Loucy (cell line): ENCODE measurements around the gene S1PR4.

Experiments used
- H2AFZ ChIP-seq: fragments of 200-600 bp; sonication (generic); 2 replicates; pipeline ENCODE4 v1.6.0; 2016; ENCODE audit warnings: antibody characterized with exemption, mild to moderate bottlenecking, low read length, moderate library complexity
- H3F3A ChIP-seq: fragments of 200-600 bp; 2 replicates; pipeline ENCODE4 v1.6.0; 2016; ENCODE audit warnings: antibody characterized with exemption, low read depth, mild to moderate bottlenecking
- H3K27me3 ChIP-seq: fragments of 200-600 bp; sonication (generic); 2 replicates; pipeline ENCODE4 v1.6.1; 2014; ENCODE audit warnings: low read length, mild to moderate bottlenecking; ENCODE audit not compliant: insufficient read depth, poor library complexity, severe bottlenecking
- H3K36me3 ChIP-seq: fragments of 200-600 bp; sonication (generic); 2 replicates; pipeline ENCODE4 v1.6.1; 2016; ENCODE audit warnings: low read length; ENCODE audit not compliant: insufficient read depth
- H3K4me1 ChIP-seq: fragments of 200-600 bp; sonication (generic); 2 replicates; pipeline ENCODE4 v1.5.1; 2014; ENCODE audit warnings: low read length, mild to moderate bottlenecking; ENCODE audit not compliant: insufficient read depth, poor library complexity, severe bottlenecking
- H3K4me2 ChIP-seq: fragments of 200-600 bp; sonication (generic); 2 replicates; pipeline ENCODE4 v1.6.0; 2014; ENCODE audit warnings: antibody characterized with exemption, low read length, low read depth, mild to moderate bottlenecking; ENCODE audit not compliant: poor library complexity, severe bottlenecking
- H3K4me3 ChIP-seq: fragments of 200-600 bp; sonication (generic); 2 replicates; pipeline ENCODE4 v1.5.1; 2014; ENCODE audit warnings: low read length, mild to moderate bottlenecking, mixed read lengths; ENCODE audit not compliant: poor library complexity, severe bottlenecking
- H3K79me2 ChIP-seq: fragments of 200-600 bp; sonication (generic); 2 replicates; pipeline ENCODE4 v1.6.1; 2014; ENCODE audit warnings: low read length; ENCODE audit not compliant: insufficient read depth
- H3K9ac ChIP-seq: fragments of 200-600 bp; sonication (generic); 2 replicates; pipeline ENCODE4 v1.6.0; 2014; ENCODE audit warnings: mild to moderate bottlenecking, low read depth, low read length, moderate library complexity; ENCODE audit not compliant: poor library complexity, severe bottlenecking
- H3K9me2 ChIP-seq: fragments of 200-600 bp; sonication (generic); replicated peaks from 2 replicates; pipeline ENCODE4 v1.6.1; 2016; ENCODE audit warnings: low read depth, low read length, mixed read lengths
- H3K9me3 ChIP-seq: fragments of 200-600 bp; sonication (generic); 2 replicates; pipeline ENCODE4 v1.6.1; 2014; ENCODE audit warnings: mild to moderate bottlenecking, antibody characterized with exemption, low read length, low read depth; ENCODE audit not compliant: insufficient read depth
- H4K20me1 ChIP-seq: fragments of 200-600 bp; sonication (generic); 2 replicates; pipeline ENCODE4 v1.6.0; 2014; ENCODE audit warnings: antibody characterized with exemption, low read length, mild to moderate bottlenecking; ENCODE audit not compliant: insufficient read depth, poor library complexity, severe bottlenecking
- EZH2phosphoT487 ChIP-seq: fragments of 200-600 bp; IDR thresholded peaks from 2 replicates; pipeline ENCODE4 v1.6.1; 2018; ENCODE audit warnings: antibody characterized with exemption, mild to moderate bottlenecking, moderate library complexity, borderline replicate concordance
- TF ChIP-seq, protein P1 (sequence below): fragments of 200-600 bp; sonication (generic); conservative IDR thresholded peaks from 2 replicates; pipeline ENCODE4 v1.5.1; 2014; ENCODE audit warnings: mild to moderate bottlenecking, antibody characterized with exemption, low read length

Gene S1PR4

DNA sequence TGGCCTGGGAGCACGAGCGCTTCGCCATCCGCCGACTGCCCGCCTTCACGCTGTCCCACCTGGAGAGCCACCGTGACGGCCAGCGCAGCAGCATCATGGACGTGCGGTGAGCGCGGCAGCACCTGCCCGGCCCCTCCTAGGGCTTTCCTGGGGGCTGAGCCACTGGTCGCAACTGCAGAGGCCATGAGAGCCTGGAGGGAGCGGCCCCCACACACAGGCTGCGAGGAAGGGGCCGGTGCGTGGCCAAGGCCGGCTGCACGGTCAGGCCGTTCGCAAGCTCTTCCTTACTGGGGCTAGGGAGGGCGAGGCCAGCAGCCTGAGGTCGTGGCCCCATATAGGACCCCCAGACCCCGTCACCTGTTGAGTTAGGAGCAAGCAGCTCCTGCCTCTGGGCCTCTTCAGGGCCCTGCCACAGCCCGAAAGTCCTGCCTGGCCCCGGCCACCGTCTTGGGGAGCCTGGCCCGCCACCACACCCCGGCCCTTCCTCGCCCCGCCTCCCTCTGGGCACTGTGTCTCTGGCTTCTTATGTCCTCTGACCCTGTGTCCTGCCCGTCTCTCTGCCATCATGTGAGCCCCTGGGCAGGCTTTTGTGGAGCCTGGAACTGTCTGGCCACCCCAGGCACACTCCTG is 26.2 kb downstream of the S1PR4 start:
- Histone ChIP-seq H3K9me3 (no peaks in the 10 kb centered on the region), H4K20me1 (no peaks in the 10 kb centered on the region), H3F3A (no peaks in the 10 kb centered on the region), H3K4me2 (no peak overlapping the region), H3K36me3 (no peaks in the 10 kb centered on the region), H3K9me2 (no peaks in the 10 kb centered on the region), H3K4me1 (no peaks in the 10 kb centered on the region), H3K4me3 (no peak overlapping the region), H3K27me3 (no peaks in the 10 kb centered on the region), H3K79me2 (no peaks in the 10 kb centered on the region), H2AFZ (no peak overlapping the region), H3K9ac (no peak overlapping the region)
- TF ChIP-seq EZH2phosphoT487, result no peak

DNA sequence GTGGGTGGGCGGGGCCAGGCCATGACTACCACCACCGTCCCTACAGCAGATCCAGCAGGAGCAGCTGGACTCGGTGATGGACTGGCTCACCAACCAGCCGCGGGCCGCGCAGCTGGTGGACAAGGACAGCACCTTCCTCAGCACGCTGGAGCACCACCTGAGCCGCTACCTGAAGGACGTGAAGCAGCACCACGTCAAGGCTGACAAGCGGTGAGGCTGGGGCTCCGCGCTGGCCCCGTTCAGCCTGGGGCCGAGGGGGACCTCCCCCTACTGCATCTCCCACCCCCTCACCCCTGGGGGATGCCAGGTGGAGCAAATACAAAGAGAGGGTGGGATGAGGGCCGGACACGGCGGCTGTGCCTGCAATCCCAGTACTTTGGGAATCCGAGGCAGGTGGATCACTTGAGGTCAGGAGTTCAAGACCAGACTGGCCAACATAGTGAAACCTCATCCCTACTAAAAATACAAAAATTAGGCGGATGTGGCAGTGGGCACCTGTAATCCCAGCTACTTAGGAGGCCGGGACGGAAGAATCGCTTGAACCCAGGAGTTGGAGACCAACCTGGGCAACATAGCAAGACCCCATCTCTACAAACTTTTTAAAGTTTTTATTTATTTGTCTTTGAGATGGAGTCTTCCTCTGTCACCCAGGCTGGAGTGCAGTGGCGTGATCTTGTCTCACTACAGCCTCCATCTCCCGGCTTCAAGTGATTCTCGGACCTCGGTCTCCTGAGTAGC is 27.8 kb downstream of the S1PR4 start:
- H3K79me2 ChIP-seq, result no peaks in the 10 kb centered on the region
- H3K4me1 ChIP-seq, result no peaks in the 10 kb centered on the region
- TF ChIP-seq, protein P1, sequence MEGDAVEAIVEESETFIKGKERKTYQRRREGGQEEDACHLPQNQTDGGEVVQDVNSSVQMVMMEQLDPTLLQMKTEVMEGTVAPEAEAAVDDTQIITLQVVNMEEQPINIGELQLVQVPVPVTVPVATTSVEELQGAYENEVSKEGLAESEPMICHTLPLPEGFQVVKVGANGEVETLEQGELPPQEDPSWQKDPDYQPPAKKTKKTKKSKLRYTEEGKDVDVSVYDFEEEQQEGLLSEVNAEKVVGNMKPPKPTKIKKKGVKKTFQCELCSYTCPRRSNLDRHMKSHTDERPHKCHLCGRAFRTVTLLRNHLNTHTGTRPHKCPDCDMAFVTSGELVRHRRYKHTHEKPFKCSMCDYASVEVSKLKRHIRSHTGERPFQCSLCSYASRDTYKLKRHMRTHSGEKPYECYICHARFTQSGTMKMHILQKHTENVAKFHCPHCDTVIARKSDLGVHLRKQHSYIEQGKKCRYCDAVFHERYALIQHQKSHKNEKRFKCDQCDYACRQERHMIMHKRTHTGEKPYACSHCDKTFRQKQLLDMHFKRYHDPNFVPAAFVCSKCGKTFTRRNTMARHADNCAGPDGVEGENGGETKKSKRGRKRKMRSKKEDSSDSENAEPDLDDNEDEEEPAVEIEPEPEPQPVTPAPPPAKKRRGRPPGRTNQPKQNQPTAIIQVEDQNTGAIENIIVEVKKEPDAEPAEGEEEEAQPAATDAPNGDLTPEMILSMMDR, result no peak
- TF ChIP-seq EZH2phosphoT487, result no peak
- no peaks in the 10 kb centered on the region for H3K9me3 ChIP-seq
- no peaks in the 10 kb centered on the region for H3F3A ChIP-seq
- H2AFZ ChIP-seq, result no peak overlapping the region
- no peak overlapping the region for H3K4me2 ChIP-seq
- no peak overlapping the region for H3K9ac ChIP-seq
- no peaks in the 10 kb centered on the region for H3K36me3 ChIP-seq
- H4K20me1 ChIP-seq, result no peaks in the 10 kb centered on the region
- H3K27me3 ChIP-seq, result no peaks in the 10 kb centered on the region
- H3K9me2 ChIP-seq, result no peaks in the 10 kb centered on the region
- no peak overlapping the region for H3K4me3 ChIP-seq

DNA sequence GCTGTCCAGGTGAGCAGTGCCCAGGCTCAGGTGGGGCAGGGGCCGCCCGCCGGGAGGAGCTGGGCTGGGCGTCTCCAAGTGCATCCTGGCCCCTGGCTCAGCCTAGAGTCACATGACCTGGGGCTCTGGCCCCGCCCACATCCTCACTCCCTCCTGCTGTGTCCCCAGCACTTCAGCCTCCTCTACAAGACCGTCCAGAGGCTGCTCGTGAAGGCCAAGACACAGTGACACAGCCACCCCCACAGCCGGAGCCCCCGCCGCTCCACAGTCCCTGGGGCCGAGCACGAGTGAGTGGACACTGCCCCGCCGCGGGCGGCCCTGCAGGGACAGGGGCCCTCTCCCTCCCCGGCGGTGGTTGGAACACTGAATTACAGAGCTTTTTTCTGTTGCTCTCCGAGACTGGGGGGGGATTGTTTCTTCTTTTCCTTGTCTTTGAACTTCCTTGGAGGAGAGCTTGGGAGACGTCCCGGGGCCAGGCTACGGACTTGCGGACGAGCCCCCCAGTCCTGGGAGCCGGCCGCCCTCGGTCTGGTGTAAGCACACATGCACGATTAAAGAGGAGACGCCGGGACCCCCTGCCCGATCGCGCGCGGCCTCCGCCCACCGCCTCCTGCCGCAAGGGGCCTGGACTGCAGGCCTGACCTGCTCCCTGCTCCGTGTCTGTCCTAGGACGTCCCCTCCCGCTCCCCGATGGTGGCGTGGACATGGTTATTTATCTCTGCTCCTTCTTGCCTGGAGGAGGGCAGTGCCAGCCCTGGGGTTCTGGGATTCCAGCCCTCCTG is 29.1 kb downstream of the S1PR4 start:
- no peak overlapping the region for H3K4me3 ChIP-seq
- H3K4me2 ChIP-seq, result no peak overlapping the region
- H3K4me1 ChIP-seq, result no peaks in the 10 kb centered on the region
- no peaks in the 10 kb centered on the region for H3K79me2 ChIP-seq
- no peak overlapping the region for H3K9ac ChIP-seq
- H3F3A ChIP-seq, result no peaks in the 10 kb centered on the region
- no peak overlapping the region for H2AFZ ChIP-seq
- no peaks in the 10 kb centered on the region for H4K20me1 ChIP-seq
- H3K36me3 ChIP-seq, result no peaks in the 10 kb centered on the region
- H3K27me3 ChIP-seq, result no peaks in the 10 kb centered on the region
- no peak for TF ChIP-seq EZH2phosphoT487
- TF ChIP-seq, protein P1, result no peak
- no peaks in the 10 kb centered on the region for H3K9me3 ChIP-seq
- H3K9me2 ChIP-seq, result no peaks in the 10 kb centered on the region
